Nephron (organoid): Measurements from ENCODE around the gene SMOC2.
A peak's percentile ranks its signal among the peaks of the same experiment; 100 is the strongest.

Source experiments
- H3K27ac Mint-ChIP-seq, 3 experiments: 2 replicates each; pipeline ENCODE4 v1.8.0; 2020; ENCODE audit warnings: mixed read lengths in 3 of 3, mild to moderate bottlenecking in 2 of 3, moderate library complexity in 1 of 3
- H3K27me3 Mint-ChIP-seq: 2 replicates; pipeline ENCODE4 v1.8.0; 2021; ENCODE audit warnings: low read depth, mild to moderate bottlenecking, moderate library complexity, mixed read lengths
- H3K36me3 Mint-ChIP-seq: 2 replicates; pipeline ENCODE4 v1.8.0; 2020; ENCODE audit warnings: low read depth, mixed read lengths
- H3K4me1 Mint-ChIP-seq: 2 replicates; pipeline ENCODE4 v1.8.0; 2020; ENCODE audit warnings: mixed read lengths
- H3K4me3 Mint-ChIP-seq, 3 experiments: 2 replicates each; pipeline ENCODE4 v1.8.0; 2020; ENCODE audit warnings: mild to moderate bottlenecking in 3 of 3, mixed read lengths in 3 of 3, moderate library complexity in 2 of 3
- H3K9me3 Mint-ChIP-seq: 2 replicates; pipeline ENCODE4 v1.8.0; 2020; ENCODE audit warnings: mixed read lengths
- TF ChIP-seq, protein P1 (sequence below), 3 experiments: fragments of 200-600 bp; sonication (generic); IDR thresholded peaks; one replicate each; pipeline ENCODE4 v1.5.0; 2021; ENCODE audit warnings: antibody characterized with exemption in 3 of 3; ENCODE audit not compliant: unreplicated experiment in 3 of 3

Gene SMOC2

DNA sequence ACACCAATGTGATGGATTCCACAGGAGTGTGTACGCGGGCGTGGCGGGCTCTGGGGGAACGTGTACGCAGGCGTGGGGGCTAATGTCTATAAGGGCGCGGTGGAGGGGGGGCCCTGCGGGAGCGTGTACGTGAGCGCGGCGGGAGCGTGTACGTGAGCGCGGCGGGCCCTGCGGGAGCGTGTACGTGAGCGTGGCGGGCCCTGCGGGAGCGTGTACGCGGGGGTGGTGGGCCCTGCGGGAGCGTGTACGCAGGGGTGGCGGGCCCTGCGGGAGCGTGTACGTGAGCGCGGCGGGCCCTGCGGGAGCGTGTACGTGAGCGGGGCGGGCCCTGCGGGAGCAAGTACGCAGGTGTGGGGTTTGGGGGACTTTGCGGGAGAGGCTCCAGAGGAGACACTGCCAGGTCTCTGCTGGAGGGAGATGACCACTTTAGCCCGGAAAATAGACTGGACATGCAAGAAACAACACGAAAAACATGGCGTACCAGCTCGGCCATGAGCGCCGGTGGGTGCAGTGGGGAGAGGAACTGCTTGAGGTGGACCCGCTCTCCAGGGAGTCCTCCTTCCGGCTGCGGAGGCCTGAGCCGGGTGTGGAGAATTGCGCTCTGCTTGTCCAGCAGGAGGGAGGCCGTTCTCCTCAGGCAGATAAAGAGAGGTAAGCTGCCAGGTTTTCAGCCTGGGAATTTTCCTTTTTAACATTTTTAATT, 27.8 kb upstream of the SMOC2 start:
- H3K27ac Mint-ChIP-seq, result peak overlapping the region in 1 of 3 experiments; percentile 87
- no peaks in the 10 kb centered on the region for H3K9me3 Mint-ChIP-seq
- no peaks in the 10 kb centered on the region for H3K36me3 Mint-ChIP-seq
- H3K4me1 Mint-ChIP-seq, result peaks cover 38% of the 10 kb centered on the region
- no peaks in the 10 kb centered on the region for H3K27me3 Mint-ChIP-seq
- no peak overlapping the region for H3K4me3 Mint-ChIP-seq
- TF ChIP-seq, protein P1, sequence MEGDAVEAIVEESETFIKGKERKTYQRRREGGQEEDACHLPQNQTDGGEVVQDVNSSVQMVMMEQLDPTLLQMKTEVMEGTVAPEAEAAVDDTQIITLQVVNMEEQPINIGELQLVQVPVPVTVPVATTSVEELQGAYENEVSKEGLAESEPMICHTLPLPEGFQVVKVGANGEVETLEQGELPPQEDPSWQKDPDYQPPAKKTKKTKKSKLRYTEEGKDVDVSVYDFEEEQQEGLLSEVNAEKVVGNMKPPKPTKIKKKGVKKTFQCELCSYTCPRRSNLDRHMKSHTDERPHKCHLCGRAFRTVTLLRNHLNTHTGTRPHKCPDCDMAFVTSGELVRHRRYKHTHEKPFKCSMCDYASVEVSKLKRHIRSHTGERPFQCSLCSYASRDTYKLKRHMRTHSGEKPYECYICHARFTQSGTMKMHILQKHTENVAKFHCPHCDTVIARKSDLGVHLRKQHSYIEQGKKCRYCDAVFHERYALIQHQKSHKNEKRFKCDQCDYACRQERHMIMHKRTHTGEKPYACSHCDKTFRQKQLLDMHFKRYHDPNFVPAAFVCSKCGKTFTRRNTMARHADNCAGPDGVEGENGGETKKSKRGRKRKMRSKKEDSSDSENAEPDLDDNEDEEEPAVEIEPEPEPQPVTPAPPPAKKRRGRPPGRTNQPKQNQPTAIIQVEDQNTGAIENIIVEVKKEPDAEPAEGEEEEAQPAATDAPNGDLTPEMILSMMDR (IDR thresholded peaks at IDR 0.05; ENCODE audit: unreplicated experiment in 3 of 3), result no peak

DNA sequence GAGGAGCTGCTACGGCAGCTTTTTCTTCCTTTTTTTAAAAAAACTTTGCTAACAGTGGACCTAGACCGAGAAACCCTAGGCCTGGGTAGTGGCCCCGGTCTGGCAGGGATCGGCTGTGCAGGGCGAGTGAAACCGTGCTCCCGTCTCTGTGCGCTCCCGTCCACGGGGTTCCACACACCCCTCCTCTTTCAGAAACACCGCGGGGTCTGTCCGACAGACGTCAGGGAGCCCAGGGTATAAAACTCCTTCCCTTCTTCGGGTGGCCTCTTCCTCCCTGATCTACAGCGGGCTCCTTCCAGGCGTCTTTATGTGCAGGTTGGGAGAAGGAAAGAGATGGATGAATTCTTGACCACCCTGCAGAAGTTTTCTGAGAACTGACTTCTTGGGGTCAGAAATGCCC, 27.1 kb upstream of the SMOC2 start:
- Mint-ChIP-seq H3K27ac (peak overlapping the region in 1 of 3 experiments; percentile 87), H3K36me3 (no peaks in the 10 kb centered on the region), H3K4me3 (no peak overlapping the region), H3K4me1 (peaks cover 45% of the 10 kb centered on the region), H3K27me3 (no peaks in the 10 kb centered on the region), H3K9me3 (no peaks in the 10 kb centered on the region)
- TF ChIP-seq, protein P1 (IDR thresholded peaks at IDR 0.05; ENCODE audit: unreplicated experiment in 3 of 3), result no peak

GRCh38 chr6:168414336-168415097, 26.5 kb upstream of the SMOC2 start:
- peak overlapping the region; percentile 9 to 87 (median 61) for H3K27ac Mint-ChIP-seq
- H3K9me3 Mint-ChIP-seq, result no peaks in the 10 kb centered on the region
- no peaks in the 10 kb centered on the region for H3K27me3 Mint-ChIP-seq
- H3K36me3 Mint-ChIP-seq, result no peaks in the 10 kb centered on the region
- TF ChIP-seq, protein P1 (IDR thresholded peaks at IDR 0.05; ENCODE audit: unreplicated experiment in 3 of 3), result no peak
- H3K4me3 Mint-ChIP-seq, result peak overlapping the region in 1 of 3 experiments; percentile 17
- peaks cover 50% of the 10 kb centered on the region for H3K4me1 Mint-ChIP-seq

DNA sequence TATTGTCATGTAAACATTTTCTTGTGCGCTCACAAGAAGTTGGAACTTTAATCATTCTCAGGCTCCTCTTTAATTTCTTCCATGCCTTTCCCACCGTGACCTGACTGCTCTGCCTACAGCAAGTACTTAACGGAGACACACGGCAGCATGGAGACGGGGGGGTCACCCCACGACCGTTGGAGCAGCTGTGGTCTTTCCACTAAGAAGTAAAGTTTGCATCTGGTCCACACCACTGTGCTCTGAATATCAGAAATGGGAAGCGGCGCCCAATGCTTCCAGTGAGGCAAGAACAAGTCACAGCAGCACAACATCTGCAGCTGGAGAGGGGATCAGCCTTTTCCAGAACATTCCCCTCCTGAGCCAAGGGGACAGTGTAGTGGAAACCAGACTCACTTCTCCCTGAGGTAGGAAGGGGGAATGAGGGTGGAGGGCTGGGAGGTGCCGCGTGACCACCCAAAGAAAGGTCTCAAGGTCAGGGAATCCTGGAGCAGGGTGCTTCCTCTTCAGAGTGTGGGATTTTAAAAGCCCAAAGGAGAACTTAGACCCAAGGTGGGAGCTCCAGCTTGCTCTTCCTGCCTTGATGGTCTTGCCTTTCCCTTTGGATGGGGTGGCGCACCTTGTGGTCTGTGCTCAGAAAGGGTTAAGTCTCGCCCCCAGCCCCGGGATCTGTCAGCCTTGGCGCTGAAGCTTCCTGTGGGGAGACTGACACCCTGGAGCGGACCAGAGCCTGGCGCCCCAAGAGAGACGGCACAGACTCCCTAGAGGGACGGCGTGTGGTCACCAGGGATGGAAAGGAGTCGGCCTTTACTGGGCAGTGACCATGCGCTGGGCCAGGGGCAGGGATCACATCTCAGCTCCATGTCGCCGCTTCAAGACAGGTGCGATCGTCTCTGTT, 25.6 kb upstream of the SMOC2 start:
- peaks cover 57% of the 10 kb centered on the region for H3K4me1 Mint-ChIP-seq
- TF ChIP-seq, protein P1 (IDR thresholded peaks at IDR 0.05; ENCODE audit: unreplicated experiment in 3 of 3), result no peak
- no peaks in the 10 kb centered on the region for H3K36me3 Mint-ChIP-seq
- no peaks in the 10 kb centered on the region for H3K27me3 Mint-ChIP-seq
- H3K27ac Mint-ChIP-seq, result peak overlapping the region; percentile 9 to 87 (median 61)
- no peaks in the 10 kb centered on the region for H3K9me3 Mint-ChIP-seq
- peak overlapping the region in 1 of 3 experiments; percentile 17 for H3K4me3 Mint-ChIP-seq

DNA sequence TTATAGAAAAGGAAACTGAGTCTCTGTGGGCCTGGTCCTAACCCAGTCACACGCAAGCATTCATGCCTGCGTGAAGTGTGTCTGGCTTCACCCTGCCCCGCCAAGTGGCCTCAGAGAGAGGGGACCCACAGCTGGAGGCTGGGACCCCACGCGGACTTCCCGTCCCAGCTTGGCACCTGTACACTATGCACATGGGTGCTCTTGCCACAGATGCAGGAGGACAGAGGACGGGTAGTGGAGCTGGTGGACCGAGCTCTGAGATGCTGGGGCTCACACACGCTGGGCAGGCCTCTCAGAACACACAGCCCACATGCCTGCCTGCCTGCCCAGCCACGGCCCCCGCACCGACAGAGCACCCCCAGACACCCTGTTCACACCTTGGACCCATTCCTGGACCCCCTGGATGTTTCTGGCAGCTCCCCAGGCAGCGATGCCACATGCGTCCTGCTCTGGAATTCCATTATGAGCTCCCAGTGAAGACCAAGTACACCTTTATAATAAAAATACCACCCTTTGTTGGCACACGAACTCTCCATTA, 24.9 kb upstream of the SMOC2 start:
- TF ChIP-seq, protein P1 (IDR thresholded peaks at IDR 0.05; ENCODE audit: unreplicated experiment in 3 of 3), result no peak
- Mint-ChIP-seq H3K27me3 (no peaks in the 10 kb centered on the region), H3K4me1 (peaks cover 59% of the 10 kb centered on the region), H3K27ac (peak overlapping the region in 1 of 3 experiments; percentile 33), H3K36me3 (no peaks in the 10 kb centered on the region), H3K4me3 (no peak overlapping the region), H3K9me3 (no peaks in the 10 kb centered on the region)
